Measurements from ENCODE around the gene FAM171A1.

- TF ChIP-seq CTCF (IDR thresholded peaks at IDR 0.05) (no peak), SIN3A (IDR thresholded peaks at IDR 0.05; ENCODE audit: borderline replicate concordance, insufficient read depth, low read depth, low read length) (no peak), POLR2AphosphoS5 (IDR thresholded peaks at IDR 0.05; ENCODE audit: low read depth, low read length) (no peak), TCF7L2 (IDR thresholded peaks at IDR 0.05; ENCODE audit: low read depth, low read length) (no peak)
Observed at GRCh38 chr10:15369256-15370211, 1.6 kb downstream of the FAM171A1 start.
